Nephron progenitor cell (in vitro differentiated cells): ENCODE measurements around the gene MED15.
A peak's percentile ranks its signal among the peaks of the same experiment; 100 is the strongest.

Experiments used
- DNase-seq: peaks from one replicate; pipeline ENCODE4 v3.0.0; 2021
- H3K27ac Mint-ChIP-seq: 2 replicates; pipeline ENCODE4 v1.8.0; 2021; ENCODE audit warnings: mild to moderate bottlenecking, moderate library complexity, mixed read lengths
- H3K27me3 Mint-ChIP-seq: 2 replicates; pipeline ENCODE4 v1.8.0; 2021; ENCODE audit warnings: mild to moderate bottlenecking, low read depth, mixed read lengths; ENCODE audit not compliant: poor library complexity
- H3K36me3 Mint-ChIP-seq: 2 replicates; pipeline ENCODE4 v1.8.0; 2021; ENCODE audit warnings: low read depth, mixed read lengths
- H3K4me1 Mint-ChIP-seq: 2 replicates; pipeline ENCODE4 v1.8.0; 2021; ENCODE audit warnings: mixed read lengths
- H3K4me3 Mint-ChIP-seq: 2 replicates; pipeline ENCODE4 v1.8.0; 2021; ENCODE audit warnings: mild to moderate bottlenecking, moderate library complexity, mixed read lengths
- H3K9me3 Mint-ChIP-seq: 2 replicates; pipeline ENCODE4 v1.8.0; 2021; ENCODE audit warnings: mild to moderate bottlenecking, moderate library complexity, mixed read lengths
- TF ChIP-seq, protein P1 (sequence below): fragments of 200-600 bp; sonication (generic); IDR thresholded peaks from 2 replicates; pipeline ENCODE4 v1.5.0; 2021; ENCODE audit warnings: antibody characterized with exemption

Gene MED15

DNA sequence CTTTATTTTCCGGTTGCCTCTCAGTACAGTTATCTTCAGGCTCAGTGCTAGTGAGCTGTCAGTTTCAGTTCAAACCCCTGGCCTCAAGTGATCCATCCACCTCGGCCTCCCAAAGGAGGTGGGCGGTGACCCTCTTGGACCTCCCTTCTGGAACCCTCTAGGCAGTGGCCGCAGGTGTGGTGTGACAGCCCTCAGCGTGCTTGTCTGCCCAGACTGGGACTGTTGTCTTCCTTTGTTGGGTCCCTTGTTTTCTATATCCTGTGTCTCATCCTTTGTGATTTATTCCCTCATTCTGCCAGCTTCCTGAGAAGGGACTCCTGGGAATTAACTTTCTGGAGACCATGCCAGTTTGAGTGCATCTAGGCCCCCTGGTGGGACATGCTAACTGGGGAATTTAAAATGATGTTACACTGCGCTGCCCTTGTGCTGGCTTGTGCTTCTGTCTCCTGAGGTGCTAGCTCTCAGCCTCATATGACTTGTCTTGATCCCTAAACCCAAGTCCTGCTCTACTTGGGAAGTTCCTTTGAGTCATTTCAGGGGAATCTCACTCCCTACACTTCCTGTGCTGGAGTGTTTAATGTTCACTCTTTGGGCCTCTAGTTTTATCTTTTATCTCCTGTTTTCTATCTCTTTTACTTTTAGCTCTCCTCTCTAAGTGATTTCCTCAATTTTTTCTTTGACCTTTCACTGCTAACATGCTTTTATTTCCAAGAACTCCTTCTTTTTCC, 19.4 kb downstream of the MED15 start:
- H3K4me1 Mint-ChIP-seq: peaks cover 55% of the 10 kb centered on the region

DNA sequence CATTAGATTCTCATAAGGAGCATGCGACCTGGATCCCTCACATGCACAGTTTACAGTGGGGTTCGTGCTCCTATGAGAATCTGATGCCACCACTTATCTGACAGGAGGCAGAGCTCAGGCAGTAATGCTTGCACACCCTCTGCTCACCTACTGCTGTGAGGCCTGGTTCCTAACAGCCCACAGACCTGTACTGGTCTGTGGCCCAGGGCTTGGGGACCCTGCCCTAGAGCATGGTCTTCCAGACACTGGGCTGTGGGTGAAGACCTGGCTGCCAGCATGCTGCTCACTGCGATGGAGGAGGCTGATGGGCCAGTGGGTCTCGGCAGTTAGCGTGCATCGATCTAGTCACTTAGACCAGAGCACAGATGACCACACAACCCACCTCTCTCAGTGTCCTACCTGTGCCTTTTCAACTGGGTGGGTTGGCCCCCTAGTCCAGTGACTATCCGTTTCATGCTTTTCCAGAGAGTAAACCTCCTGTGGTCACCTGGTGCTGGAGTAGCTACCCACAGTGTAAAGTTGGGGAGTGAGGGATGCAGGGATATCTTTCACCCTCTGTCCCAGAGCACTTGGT, 21.1 kb downstream of the MED15 start:
- Mint-ChIP-seq H3K27ac (no peak overlapping the region), H3K4me3 (no peak overlapping the region), H3K4me1 (peaks cover 61% of the 10 kb centered on the region), H3K36me3 (peaks cover 34% of the 10 kb centered on the region), H3K9me3 (peaks cover 6% of the 10 kb centered on the region), H3K27me3 (no peaks in the 10 kb centered on the region)
- TF ChIP-seq, protein P1, sequence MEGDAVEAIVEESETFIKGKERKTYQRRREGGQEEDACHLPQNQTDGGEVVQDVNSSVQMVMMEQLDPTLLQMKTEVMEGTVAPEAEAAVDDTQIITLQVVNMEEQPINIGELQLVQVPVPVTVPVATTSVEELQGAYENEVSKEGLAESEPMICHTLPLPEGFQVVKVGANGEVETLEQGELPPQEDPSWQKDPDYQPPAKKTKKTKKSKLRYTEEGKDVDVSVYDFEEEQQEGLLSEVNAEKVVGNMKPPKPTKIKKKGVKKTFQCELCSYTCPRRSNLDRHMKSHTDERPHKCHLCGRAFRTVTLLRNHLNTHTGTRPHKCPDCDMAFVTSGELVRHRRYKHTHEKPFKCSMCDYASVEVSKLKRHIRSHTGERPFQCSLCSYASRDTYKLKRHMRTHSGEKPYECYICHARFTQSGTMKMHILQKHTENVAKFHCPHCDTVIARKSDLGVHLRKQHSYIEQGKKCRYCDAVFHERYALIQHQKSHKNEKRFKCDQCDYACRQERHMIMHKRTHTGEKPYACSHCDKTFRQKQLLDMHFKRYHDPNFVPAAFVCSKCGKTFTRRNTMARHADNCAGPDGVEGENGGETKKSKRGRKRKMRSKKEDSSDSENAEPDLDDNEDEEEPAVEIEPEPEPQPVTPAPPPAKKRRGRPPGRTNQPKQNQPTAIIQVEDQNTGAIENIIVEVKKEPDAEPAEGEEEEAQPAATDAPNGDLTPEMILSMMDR: no peak
- DNase-seq: no peak

More for the DNA sequence above, 19.4 kb downstream of the MED15 start:
- Mint-ChIP-seq H3K36me3 (peaks cover 30% of the 10 kb centered on the region), H3K4me3 (no peak overlapping the region), H3K9me3 (peaks cover 6% of the 10 kb centered on the region), H3K27me3 (no peaks in the 10 kb centered on the region), H3K27ac (peak overlapping the region; percentile 21)
- DNase-seq: no peak
- TF ChIP-seq, protein P1: no peak

GRCh38 chr22:20530368-20531153, 23.2 kb downstream of the MED15 start:
- TF ChIP-seq, protein P1: no peak
- no peak for DNase-seq
- H3K9me3 Mint-ChIP-seq: peaks cover 6% of the 10 kb centered on the region
- H3K36me3 Mint-ChIP-seq: peaks cover 41% of the 10 kb centered on the region
- peak overlapping the region; percentile 96 for H3K27ac Mint-ChIP-seq
- H3K4me3 Mint-ChIP-seq: peak overlapping the region; percentile 1
- H3K4me1 Mint-ChIP-seq: peaks cover 59% of the 10 kb centered on the region
- no peaks in the 10 kb centered on the region for H3K27me3 Mint-ChIP-seq

DNA sequence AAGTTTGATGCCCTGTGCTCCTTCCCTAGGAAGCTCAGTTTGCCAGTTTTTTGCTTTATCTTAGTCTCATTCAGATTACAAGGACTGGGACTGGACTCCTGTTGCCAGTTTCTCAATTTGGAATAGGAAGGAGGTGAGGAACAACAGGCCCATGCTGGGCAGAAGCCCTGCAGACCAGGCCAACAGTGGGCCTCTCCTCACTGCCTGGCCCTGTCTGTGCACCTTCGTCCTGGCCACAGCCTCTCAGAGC, 23.7 kb downstream of the MED15 start:
- H3K4me1 Mint-ChIP-seq: peaks cover 58% of the 10 kb centered on the region
- H3K4me3 Mint-ChIP-seq: no peak overlapping the region
- TF ChIP-seq, protein P1: no peak

DNA sequence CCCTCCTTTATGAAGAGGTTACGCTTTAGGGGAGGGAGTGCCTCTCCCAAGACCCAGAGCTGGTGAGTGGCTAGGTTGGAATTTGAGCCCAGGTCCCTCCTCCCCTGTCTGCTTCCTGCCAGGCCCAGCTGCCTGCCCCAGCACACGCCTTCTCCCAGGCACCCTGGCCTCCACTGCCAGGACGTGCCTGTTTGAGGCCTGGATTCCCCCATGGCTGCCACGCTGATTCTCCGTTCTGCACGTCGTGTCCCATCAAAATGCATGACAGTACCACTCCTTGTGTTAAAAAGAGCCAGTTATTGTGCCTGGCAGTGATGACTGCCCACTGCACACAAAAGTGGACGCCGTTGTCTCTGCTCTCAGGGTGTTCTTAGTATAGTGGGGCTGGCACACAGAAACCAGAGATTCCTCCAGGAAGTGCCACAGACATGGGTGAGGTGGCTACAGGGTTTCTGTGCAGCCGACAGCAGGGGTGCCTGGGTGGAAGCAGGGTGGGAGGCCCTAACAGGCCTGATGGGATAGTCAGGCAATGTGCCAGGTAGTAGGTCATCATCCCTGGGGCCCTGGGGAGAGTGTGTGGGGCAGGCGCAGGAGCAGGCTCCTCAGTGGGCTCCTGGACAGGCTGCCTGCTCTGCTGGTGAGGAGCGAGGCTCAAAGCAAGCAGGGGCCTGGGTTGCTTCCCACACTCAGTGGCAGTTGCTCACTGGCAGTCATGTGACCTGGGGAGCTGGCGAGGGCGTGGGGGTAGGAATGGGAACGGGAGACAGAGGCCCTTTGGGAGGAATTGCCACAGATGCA, 24.2 kb downstream of the MED15 start:
- Mint-ChIP-seq H3K9me3 (peaks cover 6% of the 10 kb centered on the region), H3K27ac (peak overlapping the region; percentile 88), H3K4me3 (peak overlapping the region; percentile 28), H3K36me3 (peaks cover 39% of the 10 kb centered on the region), H3K27me3 (no peaks in the 10 kb centered on the region), H3K4me1 (peaks cover 58% of the 10 kb centered on the region)
- DNase-seq: peak; percentile 41
- TF ChIP-seq, protein P1: no peak

More for the DNA sequence above, 23.7 kb downstream of the MED15 start:
- Mint-ChIP-seq H3K27ac (peak overlapping the region; percentile 74), H3K9me3 (peaks cover 6% of the 10 kb centered on the region), H3K36me3 (peaks cover 40% of the 10 kb centered on the region), H3K27me3 (no peaks in the 10 kb centered on the region)
- DNase-seq: no peak
